ENCODE results near the gene MTA2.

The MTA2 gene

DNA sequence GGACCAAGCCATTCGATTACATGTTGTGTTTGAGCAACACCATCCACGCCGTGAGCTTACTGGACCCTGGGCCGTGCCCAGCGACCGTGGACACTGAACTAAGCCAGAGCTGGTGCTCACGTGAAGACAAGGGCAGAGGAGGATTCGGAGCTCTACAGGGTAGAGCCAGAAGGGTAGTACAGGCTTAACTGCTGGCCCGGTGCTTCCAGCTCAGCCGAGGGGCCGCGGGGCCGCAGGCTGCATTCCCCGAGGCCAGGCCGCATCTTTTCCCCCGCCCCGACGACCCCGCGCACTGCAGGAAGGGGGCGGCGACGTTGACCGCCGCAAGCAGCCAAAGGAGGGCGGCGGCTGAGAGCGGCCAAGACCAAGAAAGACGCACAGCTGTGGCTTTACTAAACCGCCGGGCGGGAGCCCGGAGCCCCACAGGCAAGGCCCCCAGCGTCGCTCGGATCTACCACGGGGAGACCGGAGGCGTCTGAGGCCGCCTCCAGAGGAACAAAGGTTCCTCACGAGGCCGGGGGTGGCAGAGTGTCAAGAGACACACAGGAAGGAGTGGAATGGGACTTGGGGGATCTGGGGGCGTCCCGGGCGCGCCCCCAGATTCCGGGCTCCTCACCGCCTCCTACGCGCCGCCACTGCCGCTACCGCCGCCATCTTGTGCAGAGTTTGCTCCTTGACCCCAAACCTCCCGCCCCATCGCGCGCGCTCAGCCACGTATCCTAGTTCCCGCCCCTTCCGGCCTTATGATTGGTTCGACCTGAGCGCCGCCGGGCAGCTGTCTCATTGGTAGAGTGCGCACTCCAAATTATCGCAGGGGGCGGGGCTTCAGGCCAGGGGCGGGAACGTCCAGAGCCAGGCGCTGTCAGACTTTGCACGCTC is 44.5 kb upstream of the MTA2 start, which contains the start of gene GANAB:
Gene GANAB, minus strand, starts transcription at position 668 of the 879 bp plus-strand sequence. Its CDS starts 14 bp downstream, at position 654.
- TF ChIP-seq, protein P1, sequence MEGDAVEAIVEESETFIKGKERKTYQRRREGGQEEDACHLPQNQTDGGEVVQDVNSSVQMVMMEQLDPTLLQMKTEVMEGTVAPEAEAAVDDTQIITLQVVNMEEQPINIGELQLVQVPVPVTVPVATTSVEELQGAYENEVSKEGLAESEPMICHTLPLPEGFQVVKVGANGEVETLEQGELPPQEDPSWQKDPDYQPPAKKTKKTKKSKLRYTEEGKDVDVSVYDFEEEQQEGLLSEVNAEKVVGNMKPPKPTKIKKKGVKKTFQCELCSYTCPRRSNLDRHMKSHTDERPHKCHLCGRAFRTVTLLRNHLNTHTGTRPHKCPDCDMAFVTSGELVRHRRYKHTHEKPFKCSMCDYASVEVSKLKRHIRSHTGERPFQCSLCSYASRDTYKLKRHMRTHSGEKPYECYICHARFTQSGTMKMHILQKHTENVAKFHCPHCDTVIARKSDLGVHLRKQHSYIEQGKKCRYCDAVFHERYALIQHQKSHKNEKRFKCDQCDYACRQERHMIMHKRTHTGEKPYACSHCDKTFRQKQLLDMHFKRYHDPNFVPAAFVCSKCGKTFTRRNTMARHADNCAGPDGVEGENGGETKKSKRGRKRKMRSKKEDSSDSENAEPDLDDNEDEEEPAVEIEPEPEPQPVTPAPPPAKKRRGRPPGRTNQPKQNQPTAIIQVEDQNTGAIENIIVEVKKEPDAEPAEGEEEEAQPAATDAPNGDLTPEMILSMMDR (IDR thresholded peaks at IDR 0.05; ENCODE audit: insufficient read depth, low read depth, low read length, missing control alignments): no peak
- DNase-seq (ENCODE audit: low read depth): peak; percentile 99

GRCh38 chr11:62645671-62645945 is 43.9 kb upstream of the MTA2 start:
- TF ChIP-seq, protein P1 (IDR thresholded peaks at IDR 0.05; ENCODE audit: insufficient read depth, low read depth, low read length, missing control alignments): no peak
- no peak for DNase-seq (ENCODE audit: low read depth)
- peak overlapping the region; percentile 79 for H3K4me3 ChIP-seq (ENCODE audit: low read length)

More for the DNA sequence above, 44.5 kb upstream of the MTA2 start, which contains the start of gene GANAB:
- peak within 1 kb of the TSS; percentile 79 for H3K4me3 ChIP-seq (ENCODE audit: low read length)

DNA sequence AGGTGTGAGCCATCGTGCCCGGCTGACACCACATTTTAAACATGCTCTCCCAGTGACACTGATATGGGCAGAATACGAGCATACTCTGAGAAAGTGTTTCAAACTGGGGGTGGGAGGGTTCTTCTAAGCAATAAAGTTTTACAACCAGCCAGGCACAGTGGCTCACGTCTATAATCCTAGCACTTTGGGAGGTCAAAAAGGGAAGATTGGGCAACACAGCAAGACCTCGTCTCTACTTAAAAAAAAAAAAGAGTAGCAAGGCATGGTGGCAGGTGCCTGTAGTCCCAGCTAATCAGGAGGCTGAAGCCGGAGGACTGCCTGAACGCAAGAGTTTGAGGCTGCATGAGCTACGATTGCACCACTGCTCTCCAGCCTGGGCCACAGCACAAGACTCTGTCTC is 42.6 kb upstream of the MTA2 start:
- DNase-seq (ENCODE audit: low read depth): no peak
- TF ChIP-seq, protein P1 (IDR thresholded peaks at IDR 0.05; ENCODE audit: insufficient read depth, low read depth, low read length, missing control alignments): no peak
- H3K4me3 ChIP-seq (ENCODE audit: low read length): no peak overlapping the region

GRCh38 chr11:62632492-62632891 is 30.8 kb upstream of the MTA2 start:
- TF ChIP-seq, protein P1 (IDR thresholded peaks at IDR 0.05; ENCODE audit: insufficient read depth, low read depth, low read length, missing control alignments): no peak
- no peak for DNase-seq (ENCODE audit: low read depth)
- H3K4me3 ChIP-seq (ENCODE audit: low read length): no peak overlapping the region

GRCh38 chr11:62627713-62628112 is 26.0 kb upstream of the MTA2 start:
- H3K4me3 ChIP-seq (ENCODE audit: low read length): no peak overlapping the region
- peak; percentile 26 for DNase-seq (ENCODE audit: low read depth)
- TF ChIP-seq, protein P1 (IDR thresholded peaks at IDR 0.05; ENCODE audit: insufficient read depth, low read depth, low read length, missing control alignments): peak; percentile 21

DNA sequence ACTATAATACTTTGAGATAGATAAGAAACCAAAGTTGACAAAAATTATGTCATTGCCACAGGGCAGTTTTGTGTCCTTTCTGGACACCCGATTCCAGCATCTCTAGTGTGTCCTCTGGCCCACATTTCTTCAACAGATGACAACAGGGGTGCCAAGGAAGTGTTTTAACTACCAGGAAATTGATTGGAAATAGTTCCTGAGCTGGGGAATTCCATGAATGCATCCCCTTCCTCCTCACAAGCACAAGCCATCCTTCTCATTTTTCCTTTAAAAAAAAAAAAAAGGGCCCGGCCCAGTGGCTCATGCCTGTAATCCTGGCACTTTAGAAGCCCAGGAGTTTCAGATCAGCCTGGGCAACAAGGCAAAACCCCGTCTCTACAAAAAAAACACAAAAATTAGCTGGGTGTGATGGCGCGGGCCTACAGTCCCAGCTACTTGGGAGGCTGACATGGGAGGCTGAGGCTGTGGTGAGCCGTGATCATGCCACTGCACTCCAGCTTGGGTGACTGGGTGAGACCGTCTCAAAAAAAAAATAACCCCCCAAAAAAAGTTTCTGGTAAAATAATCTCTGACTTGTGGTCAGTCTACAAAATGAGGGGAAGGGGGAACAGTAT is 20.9 kb upstream of the MTA2 start:
- DNase-seq (ENCODE audit: low read depth): no peak
- H3K4me3 ChIP-seq (ENCODE audit: low read length): no peak overlapping the region
- TF ChIP-seq, protein P1 (IDR thresholded peaks at IDR 0.05; ENCODE audit: insufficient read depth, low read depth, low read length, missing control alignments): no peak
